CD4-positive, CD25-positive, alpha-beta regulatory T cell (primary cell): ENCODE results near the gene TMC1. TPM values are rescaled to one million over a fixed set of nuclear protein-coding genes. Genes with fewer than 3 reads are reported as not detected.

Experiments used
- ATAC-seq, 2 donors: fragments of 150-1000 bp; cut with Tn5 transposase; one replicate each; pipeline ENCODE4 v1.10.0; 2021; ENCODE audit warnings: low read depth in 2 of 2, moderate number of reproducible peaks in 2 of 2, moderate library complexity in 1 of 2
- DNase-seq, 3 donors: peaks; one replicate each; pipeline versions ENCODE4 v3.0.0 to v3.0.0-alpha.2; 2012 to 2022; ENCODE audit warnings: mixed read lengths in 1 of 3
- H3K27ac ChIP-seq: one replicate; pipeline ENCODE4 v1.7.0; 2013; ENCODE audit warnings: mild to moderate bottlenecking, low read length; ENCODE audit not compliant: insufficient read depth, poor library complexity, severe bottlenecking
- H3K27me3 ChIP-seq: one replicate; pipeline ENCODE4 v1.7.0; 2013; ENCODE audit warnings: low read length; ENCODE audit not compliant: control insufficient read depth, insufficient read depth
- H3K36me3 ChIP-seq: one replicate; pipeline ENCODE4 v1.7.0; 2013; ENCODE audit warnings: mild to moderate bottlenecking, low read length, moderate library complexity; ENCODE audit not compliant: control insufficient read depth, insufficient read depth
- H3K4me1 ChIP-seq: 2 replicates; pipeline ENCODE4 v1.7.0; 2013; ENCODE audit warnings: mild to moderate bottlenecking, low read length; ENCODE audit not compliant: insufficient read depth, control insufficient read depth, poor library complexity, severe bottlenecking
- H3K4me3 ChIP-seq: one replicate; pipeline ENCODE4 v1.7.0; 2013; ENCODE audit warnings: low read depth, mild to moderate bottlenecking, low read length, moderate library complexity
- H3K9me3 ChIP-seq, 2 experiments: 1 replicate in 1 of 2; 2 replicates in 1 of 2; pipeline ENCODE4 v1.7.0; 2013; ENCODE audit warnings: low read length in 2 of 2, mild to moderate bottlenecking in 1 of 2, moderate library complexity in 1 of 2; ENCODE audit not compliant: control insufficient read depth in 2 of 2
- H3K27ac Mint-ChIP-seq, 3 donors: one replicate each; pipeline ENCODE4 v1.8.0; 2020 to 2022; ENCODE audit warnings: mild to moderate bottlenecking in 3 of 3, mixed read lengths in 3 of 3, moderate library complexity in 2 of 3
- H3K27me3 Mint-ChIP-seq: one replicate; pipeline ENCODE4 v1.8.0; 2022; ENCODE audit warnings: mild to moderate bottlenecking, mixed read lengths
- H3K36me3 Mint-ChIP-seq: one replicate; pipeline ENCODE4 v1.8.0; 2020; ENCODE audit warnings: mixed read lengths
- H3K4me1 Mint-ChIP-seq, 4 donors: one replicate each; pipeline ENCODE4 v1.8.0; 2020 to 2022; ENCODE audit warnings: mixed read lengths in 4 of 4, mild to moderate bottlenecking in 1 of 4
- H3K4me3 Mint-ChIP-seq, 4 donors: one replicate each; pipeline ENCODE4 v1.8.0; 2020 to 2022; ENCODE audit warnings: mild to moderate bottlenecking in 4 of 4, mixed read lengths in 4 of 4, moderate library complexity in 3 of 4
- H3K9me3 Mint-ChIP-seq, 7 donors: one replicate each; pipeline ENCODE4 v1.8.0; 2020 to 2022; ENCODE audit warnings: mixed read lengths in 7 of 7, mild to moderate bottlenecking in 3 of 7, moderate library complexity in 2 of 7
- polyA plus RNA-seq, 4 donors: library from polyadenylated mRNA; unstranded; fragments of 300-500 nt; fragmentation: Illumina TruSeq; gene quantifications; one replicate each; pipeline ENCODE4 v1.2.3, GENCODE V29; 2021
- total RNA-seq: library from RNA; stranded (reverse); gene quantifications from one replicate; pipeline ENCODE4 v1.2.3, GENCODE V29; 2022

TMC1 gene
- total and polyA plus RNA-seq, 5 donors from 2014 or later = not detected

GRCh38 chr9:72753266-72753893 lies 232.0 kb downstream of the TMC1 start:
- no peak for ATAC-seq
- H3K27me3 Mint-ChIP-seq = peaks cover 6% of the 10 kb centered on the region
- H3K36me3 Mint-ChIP-seq = no peaks in the 10 kb centered on the region

GRCh38 chr9:72755836-72756235 lies 234.4 kb downstream of the TMC1 start:
- no peak for DNase-seq
- H3K4me3 Mint-ChIP-seq = no peak overlapping the region
- no peaks in the 10 kb centered on the region for H3K4me1 Mint-ChIP-seq
- Histone ChIP-seq H3K9me3 (no peaks in the 10 kb centered on the region), H3K4me3 (no peak overlapping the region), H3K4me1 (no peaks in the 10 kb centered on the region), H3K36me3 (no peaks in the 10 kb centered on the region), H3K27me3 (peaks cover 2% of the 10 kb centered on the region), H3K27ac (no peak overlapping the region)
- peaks cover 0 to 1% (median 0%) of the 10 kb centered on the region in 7 donors for H3K9me3 Mint-ChIP-seq
- H3K27ac Mint-ChIP-seq = no peak overlapping the region
- H3K36me3 Mint-ChIP-seq = no peaks in the 10 kb centered on the region
- ATAC-seq = no peak
- H3K27me3 Mint-ChIP-seq = peaks cover 4% of the 10 kb centered on the region

More at GRCh38 chr9:72753266-72753893, 232.0 kb downstream of the TMC1 start:
- Histone ChIP-seq H3K9me3 (no peaks in the 10 kb centered on the region), H3K27ac (no peak overlapping the region), H3K36me3 (no peaks in the 10 kb centered on the region), H3K27me3 (peaks cover 2% of the 10 kb centered on the region), H3K4me1 (no peaks in the 10 kb centered on the region), H3K4me3 (no peak overlapping the region)
- Mint-ChIP-seq H3K4me1 (no peaks in the 10 kb centered on the region), H3K4me3 (no peak overlapping the region), H3K27ac (no peak overlapping the region), H3K9me3 (peaks cover 0 to 1% (median 0%) of the 10 kb centered on the region in 7 donors)
- DNase-seq = no peak

GRCh38 chr9:72758944-72759343 lies 237.5 kb downstream of the TMC1 start:
- Histone ChIP-seq H3K4me3 (no peak overlapping the region), H3K9me3 (no peaks in the 10 kb centered on the region), H3K27me3 (peaks cover 2% of the 10 kb centered on the region), H3K27ac (no peak overlapping the region), H3K4me1 (no peaks in the 10 kb centered on the region), H3K36me3 (no peaks in the 10 kb centered on the region)
- ATAC-seq = no peak
- no peak overlapping the region for H3K27ac Mint-ChIP-seq
- H3K4me1 Mint-ChIP-seq = no peaks in the 10 kb centered on the region
- no peak for DNase-seq
- peaks cover 10% of the 10 kb centered on the region for H3K27me3 Mint-ChIP-seq
- peaks cover 0 to 2% (median 0%) of the 10 kb centered on the region in 7 donors for H3K9me3 Mint-ChIP-seq
- no peak overlapping the region for H3K4me3 Mint-ChIP-seq
- no peaks in the 10 kb centered on the region for H3K36me3 Mint-ChIP-seq

GRCh38 chr9:72763022-72763421 lies 241.6 kb downstream of the TMC1 start:
- no peak overlapping the region for H3K27ac ChIP-seq
- no peaks in the 10 kb centered on the region for H3K9me3 ChIP-seq
- no peak overlapping the region for H3K4me3 ChIP-seq
- H3K9me3 Mint-ChIP-seq = peaks cover 0 to 2% (median 0%) of the 10 kb centered on the region in 7 donors
- no peak overlapping the region for H3K27ac Mint-ChIP-seq
- H3K36me3 ChIP-seq = no peaks in the 10 kb centered on the region
- no peaks in the 10 kb centered on the region for H3K27me3 ChIP-seq
- DNase-seq = no peak
- peaks cover 10% of the 10 kb centered on the region for H3K27me3 Mint-ChIP-seq
- no peaks in the 10 kb centered on the region for H3K4me1 ChIP-seq
- ATAC-seq = no peak
- no peak overlapping the region for H3K4me3 Mint-ChIP-seq
- no peaks in the 10 kb centered on the region for H3K36me3 Mint-ChIP-seq
- H3K4me1 Mint-ChIP-seq = no peaks in the 10 kb centered on the region

- Mint-ChIP-seq H3K9me3 (no peaks in the 10 kb centered on the region), H3K4me3 (no peak overlapping the region), H3K27me3 (peaks cover 4% of the 10 kb centered on the region), H3K27ac (no peak overlapping the region), H3K36me3 (no peaks in the 10 kb centered on the region), H3K4me1 (no peaks in the 10 kb centered on the region)
- H3K27me3 ChIP-seq = no peaks in the 10 kb centered on the region
- H3K4me3 ChIP-seq = no peak overlapping the region
- no peaks in the 10 kb centered on the region for H3K9me3 ChIP-seq
- H3K27ac ChIP-seq = no peak overlapping the region
- H3K4me1 ChIP-seq = no peaks in the 10 kb centered on the region
- no peaks in the 10 kb centered on the region for H3K36me3 ChIP-seq
- ATAC-seq = no peak
- DNase-seq = no peak
Measured at GRCh38 chr9:72769546-72769945, 248.1 kb downstream of the TMC1 start.

GRCh38 chr9:72772661-72773060 lies 251.3 kb downstream of the TMC1 start:
- Mint-ChIP-seq H3K4me3 (no peak overlapping the region), H3K9me3 (peaks cover 0 to 3% (median 0%) of the 10 kb centered on the region in 7 donors), H3K27ac (no peak overlapping the region), H3K36me3 (no peaks in the 10 kb centered on the region), H3K27me3 (peaks cover 4% of the 10 kb centered on the region), H3K4me1 (no peaks in the 10 kb centered on the region)
- Histone ChIP-seq H3K27ac (no peak overlapping the region), H3K27me3 (no peaks in the 10 kb centered on the region), H3K9me3 (no peaks in the 10 kb centered on the region), H3K4me3 (no peak overlapping the region), H3K36me3 (no peaks in the 10 kb centered on the region), H3K4me1 (no peaks in the 10 kb centered on the region)
- ATAC-seq (no peak), DNase-seq (no peak)

GRCh38 chr9:72773570-72773969 lies 252.2 kb downstream of the TMC1 start:
- no peak for DNase-seq
- Mint-ChIP-seq H3K9me3 (peaks cover 0 to 3% (median 0%) of the 10 kb centered on the region in 7 donors), H3K36me3 (no peaks in the 10 kb centered on the region), H3K27ac (no peak overlapping the region), H3K4me1 (no peaks in the 10 kb centered on the region), H3K27me3 (peaks cover 4% of the 10 kb centered on the region), H3K4me3 (no peak overlapping the region)
- Histone ChIP-seq H3K9me3 (no peaks in the 10 kb centered on the region), H3K4me3 (no peak overlapping the region), H3K4me1 (no peaks in the 10 kb centered on the region), H3K36me3 (no peaks in the 10 kb centered on the region), H3K27me3 (no peaks in the 10 kb centered on the region), H3K27ac (no peak overlapping the region)
- no peak for ATAC-seq

GRCh38 chr9:72775570-72775969 lies 254.2 kb downstream of the TMC1 start:
- no peaks in the 10 kb centered on the region for H3K9me3 ChIP-seq
- H3K9me3 Mint-ChIP-seq = peaks cover 0 to 3% (median 0%) of the 10 kb centered on the region in 7 donors
- H3K27me3 ChIP-seq = no peaks in the 10 kb centered on the region
- no peak for DNase-seq
- no peak overlapping the region for H3K27ac Mint-ChIP-seq
- no peaks in the 10 kb centered on the region for H3K4me1 ChIP-seq
- ATAC-seq = no peak
- H3K4me1 Mint-ChIP-seq = no peaks in the 10 kb centered on the region
- no peaks in the 10 kb centered on the region for H3K36me3 Mint-ChIP-seq
- no peak overlapping the region for H3K27ac ChIP-seq
- no peak overlapping the region for H3K4me3 ChIP-seq
- no peaks in the 10 kb centered on the region for H3K36me3 ChIP-seq
- H3K27me3 Mint-ChIP-seq = peaks cover 4% of the 10 kb centered on the region
- H3K4me3 Mint-ChIP-seq = no peak overlapping the region
